HepG2 (cell line): Measurements from ENCODE around the gene REPIN1. TPM values are rescaled to one million over a fixed set of nuclear protein-coding genes. Genes with fewer than 3 reads are reported as not detected.

Experiments used
- ARID4A ChIP-seq: sonication (generic); formaldehyde crosslinking; IDR thresholded peaks from 2 replicates; pipeline ENCODE4 v1.5.0; 2020; ENCODE audit warnings: mild to moderate bottlenecking, missing genetic modification reagents, borderline replicate concordance
- ETV5 ChIP-seq: IDR thresholded peaks from 2 replicates; pipeline ENCODE4 v1.6.1; 2018; ENCODE audit warnings: missing biosample characterization, missing genetic modification reagents, inconsistent platforms, borderline replicate concordance
- JUND ChIP-seq: sonication (generic); formaldehyde crosslinking; IDR thresholded peaks from 2 replicates; pipeline ENCODE4 v1.8.0; 2022; ENCODE audit warnings: mild to moderate bottlenecking, missing genetic modification reagents
- MIER3 ChIP-seq: IDR thresholded peaks from 2 replicates; pipeline ENCODE4 v1.6.1; 2016; ENCODE audit warnings: missing compliant biosample characterization, borderline replicate concordance
- NCOA5 ChIP-seq: sonication (generic); formaldehyde crosslinking; IDR thresholded peaks from 2 replicates; pipeline ENCODE4 v1.4.0; 2020; ENCODE audit warnings: missing genetic modification reagents
- RAD51 ChIP-seq: fragments of 450-650 bp; IDR thresholded peaks from 2 replicates; pipeline ENCODE4 v1.6.1; 2016; ENCODE audit warnings: borderline replicate concordance
- TP53 ChIP-seq: sonication (generic); formaldehyde crosslinking; conservative IDR thresholded peaks from 2 replicates; pipeline ENCODE4 v1.4.0; 2020; ENCODE audit warnings: missing genetic modification reagents
- ZFP1 ChIP-seq: IDR thresholded peaks from 2 replicates; pipeline ENCODE4 v1.6.1; 2016
- ZNF20 ChIP-seq: sonication (generic); formaldehyde crosslinking; IDR thresholded peaks from 2 replicates; pipeline ENCODE4 v1.4.0; 2020; ENCODE audit warnings: mild to moderate bottlenecking, moderate library complexity, missing genetic modification reagents
- ZNF205 ChIP-seq: IDR thresholded peaks from 2 replicates; pipeline ENCODE4 v1.6.1; 2018; ENCODE audit warnings: missing biosample characterization, missing genetic modification reagents
- ZNF343 ChIP-seq: sonication (generic); formaldehyde crosslinking; IDR thresholded peaks from 2 replicates; pipeline ENCODE4 v1.4.0; 2020; ENCODE audit warnings: mild to moderate bottlenecking, missing genetic modification reagents
- ZNF543 ChIP-seq: sonication (generic); formaldehyde crosslinking; IDR thresholded peaks from 2 replicates; pipeline ENCODE4 v1.4.0; 2020; ENCODE audit warnings: mild to moderate bottlenecking, missing genetic modification reagents
- ZNF670 ChIP-seq: sonication (generic); formaldehyde crosslinking; IDR thresholded peaks from 2 replicates; pipeline ENCODE4 v1.8.0; 2022; ENCODE audit warnings: mild to moderate bottlenecking, missing genetic modification reagents, borderline replicate concordance
- ZNF720 ChIP-seq: sonication (generic); formaldehyde crosslinking; IDR thresholded peaks from 2 replicates; pipeline ENCODE4 v1.4.0; 2020; ENCODE audit warnings: missing genetic modification reagents
- ZNF740 ChIP-seq: sonication (generic); formaldehyde crosslinking; IDR thresholded peaks from 2 replicates; pipeline ENCODE4 v1.4.0; 2020; ENCODE audit warnings: missing genetic modification reagents
- ZXDC ChIP-seq: sonication (generic); formaldehyde crosslinking; IDR thresholded peaks from 2 replicates; pipeline ENCODE4 v1.5.0; 2020; ENCODE audit warnings: mild to moderate bottlenecking, missing genetic modification reagents
- polyA plus RNA-seq, 8 experiments: library from polyadenylated mRNA; depleted of rRNA in 3 of 8; stranded (reverse) in 7 of 8; unstranded in 1 of 8; fragments of >200 nt; fragmentation: Illumina TruSeq in 4 of 8; extraction: Trizol in 4 of 8; gene quantifications; 2 replicates each; pipeline versions ENCODE4 v1.2.1 to v1.2.3, GENCODE V29; 2011 to 2016; ENCODE audit warnings: low read depth in 4 of 8, missing spikeins in 1 of 8, mixed read lengths in 1 of 8; ENCODE audit not compliant: insufficient read depth in 1 of 8
- total RNA-seq, 5 experiments: library from RNA; depleted of rRNA; stranded (reverse); fragments of >200 nt; fragmentation: Illumina TruSeq; extraction: Trizol; gene quantifications; 2 replicates each; pipeline ENCODE4 v1.2.3, GENCODE V29; 2016; ENCODE audit warnings: low read depth in 1 of 5
- TF ChIP-seq, protein P1 (sequence below): sonication (generic); formaldehyde crosslinking; IDR thresholded peaks from 2 replicates; pipeline ENCODE4 v1.4.0; 2020; ENCODE audit warnings: missing genetic modification reagents, borderline replicate concordance
- TF ChIP-seq, protein P2 (sequence below): sonication (generic); formaldehyde crosslinking; IDR thresholded peaks from 2 replicates; pipeline ENCODE4 v1.8.0; 2022; ENCODE audit warnings: low read depth, missing genetic modification reagents

The REPIN1 gene
- total and polyA plus RNA-seq, 2 of the 13 experiments (the other 11 are each of a cell fraction or from before 2014, with no cell fraction given) = 69.9 to 108 TPM

GRCh38 chr7:150383710-150384397, 15.2 kb downstream of the REPIN1 start (continued):
- TF ChIP-seq JUND (CRISPR knock-in tag) = no peak
- TF ChIP-seq, protein P1, sequence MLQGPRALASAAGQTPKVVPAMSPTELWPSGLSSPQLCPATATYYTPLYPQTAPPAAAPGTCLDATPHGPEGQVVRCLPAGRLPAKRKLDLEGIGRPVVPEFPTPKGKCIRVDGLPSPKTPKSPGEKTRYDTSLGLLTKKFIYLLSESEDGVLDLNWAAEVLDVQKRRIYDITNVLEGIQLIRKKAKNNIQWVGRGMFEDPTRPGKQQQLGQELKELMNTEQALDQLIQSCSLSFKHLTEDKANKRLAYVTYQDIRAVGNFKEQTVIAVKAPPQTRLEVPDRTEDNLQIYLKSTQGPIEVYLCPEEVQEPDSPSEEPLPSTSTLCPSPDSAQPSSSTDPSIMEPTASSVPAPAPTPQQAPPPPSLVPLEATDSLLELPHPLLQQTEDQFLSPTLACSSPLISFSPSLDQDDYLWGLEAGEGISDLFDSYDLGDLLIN (CRISPR knock-in tag) = 0 out of 2 replicates have a peak, but pooled peaks have one; percentile 38
- TF ChIP-seq NCOA5 (CRISPR knock-in tag) = no peak
- no peak for TF ChIP-seq ZFP1 (CRISPR knock-in tag)
- TF ChIP-seq TP53 (CRISPR knock-in tag) = no peak
- 0 out of 2 replicates have a peak, but pooled peaks have one; percentile 24 for TF ChIP-seq ZNF740 (CRISPR knock-in tag)
- TF ChIP-seq ZNF20 (CRISPR knock-in tag) = no peak
- no peak for TF ChIP-seq ZXDC (CRISPR knock-in tag)
- TF ChIP-seq ETV5 (CRISPR knock-in tag) = no peak
- TF ChIP-seq RAD51 = no peak
- TF ChIP-seq ZNF720 (CRISPR knock-in tag) = no peak
- TF ChIP-seq ZNF205 (CRISPR knock-in tag) = no peak
- no peak for TF ChIP-seq ZNF670 (CRISPR knock-in tag)
- TF ChIP-seq MIER3 (CRISPR knock-in tag) = peak; percentile 34; the same call in 1 of the 2 replicates
- TF ChIP-seq, protein P2, sequence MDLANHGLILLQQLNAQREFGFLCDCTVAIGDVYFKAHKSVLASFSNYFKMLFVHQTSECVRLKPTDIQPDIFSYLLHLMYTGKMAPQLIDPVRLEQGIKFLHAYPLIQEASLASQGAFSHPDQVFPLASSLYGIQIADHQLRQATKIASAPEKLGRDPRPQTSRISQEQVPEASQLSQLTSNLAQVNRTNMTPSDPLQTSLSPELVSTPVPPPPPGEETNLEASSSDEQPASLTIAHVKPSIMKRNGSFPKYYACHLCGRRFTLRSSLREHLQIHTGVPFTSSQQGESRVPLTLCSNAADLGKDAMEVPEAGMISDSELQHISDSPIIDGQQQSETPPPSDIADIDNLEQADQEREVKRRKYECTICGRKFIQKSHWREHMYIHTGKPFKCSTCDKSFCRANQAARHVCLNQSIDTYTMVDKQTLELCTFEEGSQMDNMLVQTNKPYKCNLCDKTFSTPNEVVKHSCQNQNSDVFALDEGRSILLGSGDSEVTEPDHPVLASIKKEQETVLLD (CRISPR knock-in tag) = peak; percentile 20; the same call in 1 of the 2 replicates
- TF ChIP-seq ZNF543 (CRISPR knock-in tag) = peak; percentile 68; the same call in 1 of the 2 replicates
- TF ChIP-seq ARID4A (CRISPR knock-in tag) = peak; percentile 82; the same call in 1 of the 2 replicates
- no peak for TF ChIP-seq ZNF343 (CRISPR knock-in tag)
